PC-3 (cell line): Measurements from ENCODE around the gene AKAP7.

ENCODE experiments used
- EZH2 ChIP-seq: fragments of 300-600 bp; sonication (generic); IDR thresholded peaks from one replicate; pipeline ENCODE4 v1.6.1; 2017; ENCODE audit warnings: antibody characterized with exemption, mild to moderate bottlenecking, low read length; ENCODE audit not compliant: unreplicated experiment
- TF ChIP-seq, protein P1 (sequence below): fragments of 300-600 bp; sonication (generic); conservative IDR thresholded peaks from 2 replicates; pipeline ENCODE4 v1.5.1; 2017; ENCODE audit warnings: antibody characterized with exemption, low read depth, mild to moderate bottlenecking, low read length

DNA sequence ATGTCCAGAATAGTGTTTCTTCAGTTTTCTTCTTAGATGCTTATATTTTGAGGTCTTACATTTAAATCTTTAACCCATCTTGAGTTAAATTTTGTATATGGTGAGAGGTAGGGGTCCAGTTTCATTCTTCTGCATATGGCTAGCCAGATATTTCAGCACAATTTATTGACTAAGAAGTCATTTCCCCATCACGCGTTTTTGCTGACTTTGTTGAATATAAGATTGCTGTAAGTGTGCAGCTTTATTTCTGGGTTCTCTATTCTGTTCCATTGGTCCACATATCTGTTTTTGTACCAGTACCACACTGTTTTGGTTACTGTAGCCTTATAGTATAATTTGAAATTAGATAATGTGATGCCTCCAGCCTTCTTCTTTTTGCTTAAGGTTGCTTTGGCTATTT, 179.6 kb downstream of the AKAP7 start:
- TF ChIP-seq, protein P1, sequence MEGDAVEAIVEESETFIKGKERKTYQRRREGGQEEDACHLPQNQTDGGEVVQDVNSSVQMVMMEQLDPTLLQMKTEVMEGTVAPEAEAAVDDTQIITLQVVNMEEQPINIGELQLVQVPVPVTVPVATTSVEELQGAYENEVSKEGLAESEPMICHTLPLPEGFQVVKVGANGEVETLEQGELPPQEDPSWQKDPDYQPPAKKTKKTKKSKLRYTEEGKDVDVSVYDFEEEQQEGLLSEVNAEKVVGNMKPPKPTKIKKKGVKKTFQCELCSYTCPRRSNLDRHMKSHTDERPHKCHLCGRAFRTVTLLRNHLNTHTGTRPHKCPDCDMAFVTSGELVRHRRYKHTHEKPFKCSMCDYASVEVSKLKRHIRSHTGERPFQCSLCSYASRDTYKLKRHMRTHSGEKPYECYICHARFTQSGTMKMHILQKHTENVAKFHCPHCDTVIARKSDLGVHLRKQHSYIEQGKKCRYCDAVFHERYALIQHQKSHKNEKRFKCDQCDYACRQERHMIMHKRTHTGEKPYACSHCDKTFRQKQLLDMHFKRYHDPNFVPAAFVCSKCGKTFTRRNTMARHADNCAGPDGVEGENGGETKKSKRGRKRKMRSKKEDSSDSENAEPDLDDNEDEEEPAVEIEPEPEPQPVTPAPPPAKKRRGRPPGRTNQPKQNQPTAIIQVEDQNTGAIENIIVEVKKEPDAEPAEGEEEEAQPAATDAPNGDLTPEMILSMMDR = no peak
- no peak for TF ChIP-seq EZH2
